Measurements from ENCODE around the gene TSEN54. TPM values are rescaled to one million over a fixed set of nuclear protein-coding genes. Genes with fewer than 3 reads are reported as not detected.

Gene TSEN54
- total RNA-seq, 1 donor from 2014 or later, result 21.0 TPM

- H3K4me1 Mint-ChIP-seq, result peaks cover 14% of the 10 kb centered on the region
- ATAC-seq (ENCODE audit: low read depth) (no peak), DNase-seq (no peak)
- H3K36me3 Mint-ChIP-seq (ENCODE audit: low read depth), result peaks cover 1% of the 10 kb centered on the region
- POLR2A ChIA-PET, result no interaction called here
- H3K27me3 Mint-ChIP-seq, result no peaks in the 10 kb centered on the region
- TF ChIP-seq CTCF (IDR thresholded peaks at IDR 0.05), result no peak
- intact Hi-C loops (cut with micrococcal nuclease), result no loop called here
- CTCF ChIA-PET, result no interaction called here
- no peak overlapping the region for H3K27ac Mint-ChIP-seq
- H3K9me3 Mint-ChIP-seq, result no peaks in the 10 kb centered on the region
- no peak overlapping the region for H3K4me3 Mint-ChIP-seq
Measured at GRCh38 chr17:75573540-75573957, 57.2 kb downstream of the TSEN54 start.

- intact Hi-C loops (cut with micrococcal nuclease), result no loop called here
- no peaks in the 10 kb centered on the region for H3K9me3 Mint-ChIP-seq
- H3K27ac Mint-ChIP-seq, result no peak overlapping the region
- H3K4me1 Mint-ChIP-seq, result peaks cover 14% of the 10 kb centered on the region
- no peak for TF ChIP-seq CTCF (IDR thresholded peaks at IDR 0.05)
- CTCF ChIA-PET, result no interaction called here
- no peak for DNase-seq
- no peaks in the 10 kb centered on the region for H3K27me3 Mint-ChIP-seq
- POLR2A ChIA-PET, result no interaction called here
- no peak overlapping the region for H3K4me3 Mint-ChIP-seq
- H3K36me3 Mint-ChIP-seq (ENCODE audit: low read depth), result peaks cover 1% of the 10 kb centered on the region
- ATAC-seq (ENCODE audit: low read depth), result no peak
Measured at GRCh38 chr17:75573994-75574393, 57.7 kb downstream of the TSEN54 start.

Other genes with a start within 250 kb of the TSEN54 start
- 50.8 and 55.2 TPM in 2 replicates for gene MIF4GD, start 245.3 kb upstream of the TSEN54 start, total RNA-seq
- 87.6 and 96.7 TPM in 2 replicates for gene SLC25A19, start 227.1 kb upstream of the TSEN54 start, total RNA-seq
- 307 and 320 TPM in 2 replicates for gene GRB2, start 110.8 kb upstream of the TSEN54 start, total RNA-seq
- 80.3 and 86.6 TPM in 2 replicates for gene TMEM94, start 59.9 kb upstream of the TSEN54 start, total RNA-seq
- 1.2 and 1.4 TPM in 2 replicates for gene CASKIN2, start 991 bp upstream of the TSEN54 start, total RNA-seq
- gene LLGL2, start 9.2 kb downstream of the TSEN54 start, total RNA-seq, result 27.5 and 29.9 TPM in 2 replicates
- gene MYO15B, start 71.3 kb downstream of the TSEN54 start, total RNA-seq, result 207 and 264 TPM in 2 replicates
- gene SMIM5, start 116.9 kb downstream of the TSEN54 start, total RNA-seq, result 1.1 and 1.7 TPM in 2 replicates
- gene RECQL5, start 150.6 kb downstream of the TSEN54 start, total RNA-seq, result 55.9 and 65.4 TPM in 2 replicates
- 177 and 184 TPM in 2 replicates for gene SAP30BP, start 150.8 kb downstream of the TSEN54 start, total RNA-seq
- 2.1 and 2.2 TPM in 2 replicates for gene ITGB4, start 204.9 kb downstream of the TSEN54 start, total RNA-seq
- gene GALK1, start 248.7 kb downstream of the TSEN54 start, total RNA-seq, result 14.9 and 22.9 TPM in 2 replicates